ENCODE data around the gene SCRG1. TPM values are rescaled to one million over a fixed set of nuclear protein-coding genes. Genes with fewer than 3 reads are reported as not detected.

SCRG1 gene
- total RNA-seq, 6 donors from 2014 or later = 0.09 to 0.27 TPM; not detected in 4

- TF ChIP-seq EP300 (IDR thresholded peaks at IDR 0.05) (no peak), POLR2AphosphoS5 (IDR thresholded peaks at IDR 0.05) (no peak), CTCF (IDR thresholded peaks at IDR 0.05) (no peak), POLR2A (IDR thresholded peaks at IDR 0.05) (no peak)
- Histone ChIP-seq H3K4me3 (no peak overlapping the region), H3K9me3 (no peaks in the 10 kb centered on the region), H3K27me3 (no peaks in the 10 kb centered on the region), H3K4me1 (peaks cover 1 to 16% (median 8%) of the 10 kb centered on the region in 4 donors), H3K36me3 (no peaks in the 10 kb centered on the region), H3K27ac (no peak overlapping the region)
- no peak for ATAC-seq (ENCODE audit: low FRiP score in 2 of 2)
- no peak for DNase-seq
Measured at GRCh38 chr4:173367285-173367684, 31.6 kb downstream of the SCRG1 start.

GRCh38 chr4:173365359-173365996, 33.4 kb downstream of the SCRG1 start:
- Histone ChIP-seq H3K4me1 (peaks cover 0 to 14% (median 7%) of the 10 kb centered on the region in 4 donors), H3K27ac (no peak overlapping the region), H3K36me3 (no peaks in the 10 kb centered on the region), H3K9me3 (no peaks in the 10 kb centered on the region), H3K27me3 (no peaks in the 10 kb centered on the region), H3K4me3 (no peak overlapping the region)
- DNase-seq (no peak), ATAC-seq (ENCODE audit: low FRiP score in 2 of 2) (no peak)
- TF ChIP-seq POLR2A (IDR thresholded peaks at IDR 0.05) (no peak), CTCF (IDR thresholded peaks at IDR 0.05) (no peak), POLR2AphosphoS5 (IDR thresholded peaks at IDR 0.05) (no peak), EP300 (IDR thresholded peaks at IDR 0.05) (no peak)
- 19 to 37% methylated on average over 2 of the region's 2 CpGs for WGBS, 2 donors

GRCh38 chr4:173362666-173363065, 36.2 kb downstream of the SCRG1 start:
- H3K27me3 ChIP-seq = no peaks in the 10 kb centered on the region
- no peak for ATAC-seq (ENCODE audit: low FRiP score in 2 of 2)
- H3K36me3 ChIP-seq = no peaks in the 10 kb centered on the region
- no peak overlapping the region for H3K27ac ChIP-seq
- H3K9me3 ChIP-seq = no peaks in the 10 kb centered on the region
- 90 to 92% methylated on average over 3 of the region's 3 CpGs for WGBS, 2 donors
- H3K4me1 ChIP-seq = peaks cover 0 to 5% (median 0%) of the 10 kb centered on the region in 4 donors
- H3K4me3 ChIP-seq = no peak overlapping the region
- DNase-seq = no peak
- TF ChIP-seq POLR2A (IDR thresholded peaks at IDR 0.05) (no peak), CTCF (IDR thresholded peaks at IDR 0.05) (no peak), POLR2AphosphoS5 (IDR thresholded peaks at IDR 0.05) (no peak), EP300 (IDR thresholded peaks at IDR 0.05) (no peak)

- DNase-seq (no peak), ATAC-seq (ENCODE audit: low FRiP score in 2 of 2) (no peak)
- Histone ChIP-seq H3K36me3 (no peaks in the 10 kb centered on the region), H3K27ac (no peak overlapping the region), H3K4me1 (no peaks in the 10 kb centered on the region), H3K4me3 (no peak overlapping the region), H3K9me3 (no peaks in the 10 kb centered on the region), H3K27me3 (no peaks in the 10 kb centered on the region)
- TF ChIP-seq CTCF (IDR thresholded peaks at IDR 0.05) (no peak), POLR2AphosphoS5 (IDR thresholded peaks at IDR 0.05) (no peak), EP300 (IDR thresholded peaks at IDR 0.05) (no peak), POLR2A (IDR thresholded peaks at IDR 0.05) (no peak)
- 61 to 64% methylated on average over 5 of the region's 5 CpGs for WGBS, 2 donors
Measured at GRCh38 chr4:173360587-173361221, 38.2 kb downstream of the SCRG1 start.

- Histone ChIP-seq H3K27ac (no peak overlapping the region), H3K4me3 (no peak overlapping the region), H3K4me1 (no peaks in the 10 kb centered on the region), H3K36me3 (no peaks in the 10 kb centered on the region), H3K27me3 (no peaks in the 10 kb centered on the region), H3K9me3 (no peaks in the 10 kb centered on the region)
- TF ChIP-seq CTCF (IDR thresholded peaks at IDR 0.05) = no peak
- no peak for TF ChIP-seq POLR2A (IDR thresholded peaks at IDR 0.05)
- TF ChIP-seq POLR2AphosphoS5 (IDR thresholded peaks at IDR 0.05) = no peak
- TF ChIP-seq EP300 (IDR thresholded peaks at IDR 0.05) = no peak
- WGBS, 2 donors = 63 to 65% methylated on average over 2 of the region's 2 CpGs
- no peak for DNase-seq
- no peak for ATAC-seq (ENCODE audit: low FRiP score in 2 of 2)
Measured at GRCh38 chr4:173357939-173358338, 41.0 kb downstream of the SCRG1 start.

Data from upper lobe of left lung (tissue), 6 donors.